IMR-90 (cell line): ENCODE results near the gene SCYGR2. TPM values are rescaled to one million over a fixed set of nuclear protein-coding genes. Genes with fewer than 3 reads are reported as not detected.

ENCODE experiments used
- ATAC-seq: fragments of 200-7000 bp; cut with Tn5 transposase; 2 replicates; pipeline ENCODE4 v1.9.1; 2020; ENCODE audit warnings: low read depth, mild to moderate bottlenecking, moderate library complexity
- BruUV-seq: library from RNA; stranded (reverse); fragments of 400-500 nt; replicated peaks from 2 replicates; lab custom pipeline; 2021; lab: Mats Ljungman, UMichigan
- CTCF ChIA-PET: fragments of 300-600 bp; formaldehyde crosslinking; extraction: SDS; loops from one replicate; lab custom pipeline; 2021; ENCODE audit warnings: antibody characterized with exemption; lab: Yijun Ruan, JAX
- POLR2A ChIA-PET: fragments of 300-600 bp; sonication (Branson Sonifier 250); formaldehyde crosslinking; loops from one replicate; lab custom pipeline; 2022; ENCODE audit warnings: antibody characterized with exemption; ENCODE audit not compliant: unreplicated experiment; lab: Charles Lee
- DNase-seq: peaks from one replicate; pipeline ENCODE4 v3.0.0; 2013
- H2AFZ ChIP-seq: replicated peaks from 2 replicates; pipeline ENCODE3; 2013; ENCODE audit warnings: low read length, mild to moderate bottlenecking; ENCODE audit not compliant: poor library complexity
- H2AK5ac ChIP-seq: 2 replicates; pipeline ENCODE4 v1.6.1; 2013; ENCODE audit warnings: low read depth, low read length, inconsistent platforms
- H2AK9ac ChIP-seq: replicated peaks from 2 replicates; pipeline ENCODE3; 2013; ENCODE audit warnings: mild to moderate bottlenecking, low read depth, low read length, moderate library complexity; ENCODE audit not compliant: poor library complexity
- H2BK120ac ChIP-seq: 2 replicates; pipeline ENCODE4 v1.6.1; 2013; ENCODE audit warnings: low read depth, low read length, inconsistent platforms
- H2BK15ac ChIP-seq: 3 replicates; pipeline ENCODE4 v1.6.1; 2013; ENCODE audit warnings: low read depth, low read length, inconsistent platforms
- H2BK20ac ChIP-seq: 2 replicates; pipeline ENCODE4 v1.6.1; 2013; ENCODE audit warnings: low read depth, mild to moderate bottlenecking, inconsistent platforms, low read length, moderate library complexity
- H2BK5ac ChIP-seq: 2 replicates; pipeline ENCODE4 v1.6.1; 2013; ENCODE audit warnings: mild to moderate bottlenecking, low read depth, low read length, inconsistent platforms; ENCODE audit not compliant: poor library complexity, severe bottlenecking
- H3K14ac ChIP-seq: replicated peaks from 2 replicates; pipeline ENCODE4 v1.6.1; 2013; ENCODE audit warnings: low read depth, low read length, inconsistent platforms
- H3K18ac ChIP-seq: 2 replicates; pipeline ENCODE4 v1.6.1; 2013; ENCODE audit warnings: low read depth, low read length, control low read depth
- H3K23ac ChIP-seq: 2 replicates; pipeline ENCODE4 v1.6.1; 2013; ENCODE audit warnings: low read depth, low read length, inconsistent platforms
- H3K27ac ChIP-seq: 2 replicates; pipeline ENCODE4 v1.5.1; 2013; ENCODE audit warnings: mild to moderate bottlenecking, control low read depth, low read length; ENCODE audit not compliant: insufficient read depth
- H3K27me3 ChIP-seq: 2 replicates; pipeline ENCODE4 v1.6.1; 2013; ENCODE audit warnings: low read length; ENCODE audit not compliant: control insufficient read depth, insufficient read depth
- H3K36me3 ChIP-seq: 2 replicates; pipeline ENCODE4 v1.6.1; 2013; ENCODE audit warnings: low read length, mixed read lengths; ENCODE audit not compliant: control insufficient read depth, insufficient read depth
- H3K4ac ChIP-seq: 2 replicates; pipeline ENCODE4 v1.6.1; 2013; ENCODE audit warnings: low read depth, low read length, inconsistent platforms
- H3K4me1 ChIP-seq: 2 replicates; pipeline ENCODE4 v1.6.1; 2013; ENCODE audit warnings: low read length, mixed read lengths; ENCODE audit not compliant: control insufficient read depth, insufficient read depth
- H3K4me2 ChIP-seq: 2 replicates; pipeline ENCODE4 v1.6.1; 2013; ENCODE audit warnings: low read depth, mild to moderate bottlenecking, control low read depth, low read length, moderate library complexity
- H3K4me3 ChIP-seq: 2 replicates; pipeline ENCODE4 v1.5.1; 2013; ENCODE audit warnings: low read depth, mild to moderate bottlenecking, control low read depth, low read length, moderate library complexity; ENCODE audit not compliant: insufficient read depth
- H3K56ac ChIP-seq: 2 replicates; pipeline ENCODE4 v1.6.1; 2013; ENCODE audit warnings: low read length, inconsistent platforms; ENCODE audit not compliant: insufficient read depth; ENCODE audit errors: extremely low read depth
- H3K79me1 ChIP-seq, 2 experiments: 2 replicates each; pipeline ENCODE4 v1.6.1; 2013; ENCODE audit warnings: low read length in 2 of 2, inconsistent platforms in 1 of 2, low read depth in 1 of 2
- H3K9ac ChIP-seq: 2 replicates; pipeline ENCODE4 v1.6.1; 2013; ENCODE audit warnings: low read depth, low read length, control low read depth
- H3K9me1 ChIP-seq: 2 replicates; pipeline ENCODE4 v1.6.1; 2013; ENCODE audit warnings: low read length, inconsistent platforms; ENCODE audit not compliant: insufficient read depth
- H3K9me3 ChIP-seq: 2 replicates; pipeline ENCODE4 v1.6.1; 2013; ENCODE audit warnings: low read length; ENCODE audit not compliant: control insufficient read depth, insufficient read depth
- H4K20me1 ChIP-seq: 2 replicates; pipeline ENCODE4 v1.6.1; 2013; ENCODE audit warnings: low read length, inconsistent platforms; ENCODE audit not compliant: insufficient read depth
- H4K5ac ChIP-seq: 2 replicates; pipeline ENCODE4 v1.6.1; 2013; ENCODE audit warnings: mild to moderate bottlenecking, low read depth, low read length, control low read depth
- H4K8ac ChIP-seq, 2 experiments: 2 replicates each; pipeline ENCODE4 v1.6.1; 2013; ENCODE audit warnings: low read depth in 2 of 2, low read length in 2 of 2, control low read depth in 1 of 2, inconsistent platforms in 1 of 2
- H4K91ac ChIP-seq: 2 replicates; pipeline ENCODE4 v1.6.1; 2013; ENCODE audit warnings: low read depth, low read length, inconsistent platforms; ENCODE audit not compliant: insufficient read depth
- BHLHE40 ChIP-seq: fragments of 150-350 bp; IDR thresholded peaks from 2 replicates; pipeline ENCODE4 v1.6.1; 2016; ENCODE audit warnings: mild to moderate bottlenecking, low read depth, low read length
- CEBPB ChIP-seq: IDR thresholded peaks from 2 replicates; pipeline ENCODE4 v1.6.1; 2012; ENCODE audit warnings: low read depth, low read length, improper control_type of control experiment
- CHD1 ChIP-seq: IDR thresholded peaks from 2 replicates; pipeline ENCODE4 v1.6.1; 2012; ENCODE audit warnings: low read depth, low read length, improper control_type of control experiment
- CTCF ChIP-seq: conservative IDR thresholded peaks from 2 replicates; pipeline ENCODE4 v1.5.1; 2012; ENCODE audit warnings: mild to moderate bottlenecking, low read depth, low read length, improper control_type of control experiment
- FOS ChIP-seq: fragments of 150-350 bp; IDR thresholded peaks from 2 replicates; pipeline ENCODE4 v1.6.1; 2016; ENCODE audit warnings: low read depth, low read length
- MAZ ChIP-seq: IDR thresholded peaks from 2 replicates; pipeline ENCODE4 v1.6.1; 2012; ENCODE audit warnings: low read depth, mild to moderate bottlenecking, low read length, improper control_type of control experiment, moderate library complexity, borderline replicate concordance
- MXI1 ChIP-seq: IDR thresholded peaks from 2 replicates; pipeline ENCODE4 v1.6.1; 2012; ENCODE audit warnings: low read depth, mild to moderate bottlenecking, low read length, moderate library complexity, borderline replicate concordance
- NFE2L2 ChIP-seq: fragments of 150-350 bp; IDR thresholded peaks from 2 replicates; pipeline ENCODE4 v1.6.1; 2016; ENCODE audit warnings: low read depth, mild to moderate bottlenecking, low read length
- POLR2A ChIP-seq: IDR thresholded peaks from 2 replicates; pipeline ENCODE4 v1.6.1; 2012; ENCODE audit warnings: mild to moderate bottlenecking, low read depth, low read length
- RAD21 ChIP-seq: IDR thresholded peaks from 2 replicates; pipeline ENCODE4 v1.6.1; 2012; ENCODE audit warnings: low read length, improper control_type of control experiment
- RCOR1 ChIP-seq: IDR thresholded peaks from 2 replicates; pipeline ENCODE4 v1.6.1; 2012; ENCODE audit warnings: mild to moderate bottlenecking, low read length, improper control_type of control experiment; ENCODE audit not compliant: insufficient replicate concordance
- RFX5 ChIP-seq: IDR thresholded peaks from 2 replicates; pipeline ENCODE4 v1.8.0; 2012; ENCODE audit warnings: low read depth, mild to moderate bottlenecking, low read length, moderate library complexity
- SMC3 ChIP-seq: fragments of 150-350 bp; IDR thresholded peaks from 2 replicates; pipeline ENCODE4 v1.6.1; 2016; ENCODE audit warnings: low read depth, mild to moderate bottlenecking, antibody characterized with exemption, low read length, moderate library complexity
- USF2 ChIP-seq: fragments of 150-350 bp; IDR thresholded peaks from 2 replicates; pipeline ENCODE4 v1.6.1; 2017; ENCODE audit warnings: mild to moderate bottlenecking, antibody characterized with exemption, low read length, low read depth
- WGBS, 2 experiments: methylation state at CpG; one replicate each; pipeline versions ENCODE4 v1.1.5 to v1.1.7; 2013; ENCODE audit warnings: missing lambda C conversion rate in 2 of 2; ENCODE audit not compliant: insufficient read length in 1 of 2; ENCODE audit errors: extremely low coverage in 2 of 2; 5-methylcytosine and 5-hydroxymethylcytosine counted together
- dilution Hi-C: fragments of 300-500 bp; cut with HindIII; formaldehyde crosslinking; loops from one replicate; pipeline ENCODE4 v1.14.3; 2018; ENCODE audit warnings: low sequenced_read_pairs; ENCODE audit not compliant: unreplicated experiment
- in situ Hi-C: fragments of 300-500 bp; cut with MboI; formaldehyde crosslinking; loops from 3 replicates; pipeline ENCODE4 v1.14.3; 2019; ENCODE audit warnings: low sequenced_read_pairs, inconsistent platforms, mixed read lengths
- intact Hi-C: fragments of 100-400 bp; cut with micrococcal nuclease; formaldehyde crosslinking; loops from 2 replicates; pipeline ENCODE4 v1.10.0; 2022
- polyA plus RNA-seq, 3 experiments: library from polyadenylated mRNA; depleted of rRNA; stranded (reverse); fragments of >200 nt; gene quantifications; 2 replicates each; pipeline ENCODE4 v1.2.3, GENCODE V29; 2012; ENCODE audit warnings: low replicate concordance in 1 of 3
- total RNA-seq: library from RNA; depleted of rRNA; stranded (reverse); fragments of >200 nt; gene quantifications from 2 replicates; pipeline ENCODE4 v1.2.3, GENCODE V29; 2012

SCYGR2 gene
- total and polyA plus RNA-seq, 2 of the 4 experiments (the other 2 are of a cell fraction) = not detected

GRCh38 chr2:227629435-227629834, 30.7 kb downstream of the SCYGR2 start:
- Histone ChIP-seq H3K27ac (no peak overlapping the region), H3K9me1 (no peaks in the 10 kb centered on the region), H3K4me3 (no peak overlapping the region), H2BK5ac (no peak overlapping the region), H2AK5ac (no peak overlapping the region), H2BK120ac (no peak overlapping the region), H3K4ac (no peak overlapping the region), H2BK15ac (no peak overlapping the region), H4K20me1 (no peaks in the 10 kb centered on the region), H3K23ac (no peak overlapping the region), H3K9me3 (no peaks in the 10 kb centered on the region), H3K14ac (no peak overlapping the region), H3K56ac (no peak overlapping the region), H3K9ac (no peak overlapping the region), H3K4me1 (no peaks in the 10 kb centered on the region), H2BK20ac (no peak overlapping the region), H4K91ac (no peak overlapping the region), H3K79me1 (no peaks in the 10 kb centered on the region), H4K5ac (no peak overlapping the region), H2AK9ac (no peak overlapping the region), H4K8ac (no peak overlapping the region), H3K27me3 (no peaks in the 10 kb centered on the region), H3K4me2 (no peak overlapping the region), H3K18ac (no peak overlapping the region), H3K36me3 (no peaks in the 10 kb centered on the region), H2AFZ (peak overlapping the region; percentile 17)
- TF ChIP-seq MXI1 (no peak), NFE2L2 (no peak), BHLHE40 (no peak), FOS (no peak), RFX5 (no peak), CHD1 (no peak), MAZ (no peak), USF2 (no peak), CTCF (no peak), CEBPB (no peak), RAD21 (no peak), RCOR1 (no peak), POLR2A (no peak), SMC3 (no peak)
- intact Hi-C loops = no loop called here
- DNase-seq (no peak), ATAC-seq (no peak)
- ChIA-PET POLR2A (no interaction called here), CTCF (no interaction called here)
- no TSS peak for BruUV-seq
- WGBS, 2 experiments = 30% methylated on average over 2 of the region's 7 CpGs; no CpG with 5 or more reads in 1 of the 2 experiments
- dilution Hi-C loops = no loop called here
- in situ Hi-C loops = no loop called here
